Measurements from ENCODE around the gene TIGD4.

Gene TIGD4

DNA sequence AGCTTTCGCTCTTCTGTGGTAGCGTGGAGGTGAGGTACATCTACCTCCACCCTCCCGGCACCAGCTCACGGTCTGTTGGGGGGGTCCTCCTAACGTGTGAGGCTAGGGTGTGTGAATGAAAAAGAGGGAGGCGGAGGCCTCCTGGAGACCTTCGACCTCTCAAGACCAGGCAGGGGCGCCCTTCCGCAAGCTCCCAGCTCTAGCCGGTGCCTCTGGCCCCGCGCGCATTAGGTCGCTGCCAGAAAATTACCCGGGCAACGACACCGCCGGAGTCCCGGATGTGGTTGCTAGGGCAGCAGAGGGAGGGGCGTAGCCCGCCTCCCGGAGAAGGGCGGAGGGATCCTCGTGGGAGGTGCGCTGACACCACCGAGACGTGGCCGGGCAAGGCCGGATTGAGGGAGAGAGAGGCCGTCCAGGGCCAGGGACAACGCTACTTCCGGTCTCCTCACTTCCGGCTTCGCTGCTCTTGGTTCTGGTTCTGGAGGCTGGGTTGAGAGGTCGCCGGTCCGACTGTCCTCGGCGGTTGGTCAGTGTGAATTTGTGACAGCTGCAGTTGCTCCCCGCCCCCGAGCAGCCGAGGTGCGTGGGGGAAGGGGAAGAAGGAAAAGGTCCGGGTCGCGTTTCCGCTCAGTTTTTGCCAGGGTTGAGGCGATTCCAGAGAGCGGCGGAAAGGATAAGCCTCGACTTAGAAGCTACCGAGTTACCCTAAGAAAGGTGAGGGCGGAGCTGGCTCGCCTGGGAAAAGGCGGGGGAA lies at the start of gene TIGD4, which contains the start of gene ARFIP1:
Gene TIGD4, minus strand, starts transcription at position 218 of the 754 bp plus-strand sequence. CDS start 8,726 bp downstream, outside the sequence.
Gene ARFIP1, plus strand, starts transcription at position 442 of the 754 bp plus-strand sequence. CDS start 49,680 bp downstream, outside the sequence.
- DNase-seq: peak; percentile 55

GRCh38 chr4:152828122-152828521 lies 48.6 kb upstream of the TIGD4 start:
- no peak for DNase-seq

DNA sequence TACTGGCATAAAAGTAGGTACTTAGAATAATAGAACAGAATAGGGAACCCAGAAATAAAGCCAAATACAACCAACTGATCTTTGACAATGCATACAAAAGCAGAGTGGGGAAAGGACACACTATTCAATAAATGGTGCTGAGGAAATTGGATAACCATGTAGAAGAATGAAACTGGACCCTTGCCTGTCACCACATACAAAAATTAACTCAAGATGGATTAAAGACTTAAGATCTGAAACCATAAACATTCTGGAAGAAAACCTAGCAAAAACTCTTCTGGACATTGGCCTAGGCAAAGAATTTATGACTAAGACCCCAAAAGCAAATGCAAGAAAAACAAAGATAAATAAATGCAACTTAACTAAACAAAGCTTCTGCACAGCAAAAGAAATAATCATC lies 45.8 kb upstream of the TIGD4 start:
- DNase-seq: no peak

DNA sequence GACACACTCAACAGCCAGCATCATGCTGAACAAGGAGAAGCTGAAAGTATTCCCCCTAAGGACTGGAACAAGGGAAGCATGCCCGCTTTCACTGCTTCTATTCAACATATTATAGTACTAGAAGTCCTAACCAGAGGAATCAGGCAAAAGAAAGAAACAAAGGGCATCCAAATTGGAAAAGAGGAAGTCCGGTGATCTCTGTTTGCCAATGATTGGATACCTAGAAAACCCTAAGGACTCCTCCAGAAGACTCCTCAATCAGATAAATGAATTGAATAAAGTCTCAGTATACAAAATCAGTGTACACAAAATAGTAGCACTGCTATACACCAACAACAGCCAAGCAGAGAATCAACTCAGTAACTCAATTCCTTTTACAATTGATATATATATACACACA lies 45.0 kb upstream of the TIGD4 start:
- DNase-seq: no peak

DNA sequence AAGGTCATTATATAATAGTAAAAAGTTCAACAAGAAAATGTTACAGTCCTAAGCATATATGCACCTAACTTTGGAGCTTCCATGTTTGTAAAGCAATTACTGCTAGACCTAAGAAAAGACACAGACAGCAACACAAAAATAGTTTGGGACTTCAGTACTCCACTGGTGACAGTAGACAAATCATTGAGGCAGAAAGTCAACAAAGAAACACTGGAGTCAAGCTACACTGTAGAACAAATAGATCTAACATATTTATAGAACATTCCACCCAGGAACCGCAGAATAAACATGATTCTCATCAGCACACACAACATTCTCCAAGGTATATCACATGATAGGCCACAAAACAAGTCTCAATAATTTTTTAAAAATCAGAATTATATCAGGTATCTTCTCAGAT lies 42.8 kb upstream of the TIGD4 start:
- no peak for DNase-seq

GRCh38 chr4:152820073-152820472 lies 40.5 kb upstream of the TIGD4 start:
- DNase-seq: no peak

- DNase-seq: no peak
Measured at GRCh38 chr4:152819026-152819645, 39.6 kb upstream of the TIGD4 start.

- no peak for DNase-seq
Measured at GRCh38 chr4:152817331-152817730, 37.8 kb upstream of the TIGD4 start.

- DNase-seq: no peak
Measured at GRCh38 chr4:152815078-152815477, 35.5 kb upstream of the TIGD4 start.

DNA sequence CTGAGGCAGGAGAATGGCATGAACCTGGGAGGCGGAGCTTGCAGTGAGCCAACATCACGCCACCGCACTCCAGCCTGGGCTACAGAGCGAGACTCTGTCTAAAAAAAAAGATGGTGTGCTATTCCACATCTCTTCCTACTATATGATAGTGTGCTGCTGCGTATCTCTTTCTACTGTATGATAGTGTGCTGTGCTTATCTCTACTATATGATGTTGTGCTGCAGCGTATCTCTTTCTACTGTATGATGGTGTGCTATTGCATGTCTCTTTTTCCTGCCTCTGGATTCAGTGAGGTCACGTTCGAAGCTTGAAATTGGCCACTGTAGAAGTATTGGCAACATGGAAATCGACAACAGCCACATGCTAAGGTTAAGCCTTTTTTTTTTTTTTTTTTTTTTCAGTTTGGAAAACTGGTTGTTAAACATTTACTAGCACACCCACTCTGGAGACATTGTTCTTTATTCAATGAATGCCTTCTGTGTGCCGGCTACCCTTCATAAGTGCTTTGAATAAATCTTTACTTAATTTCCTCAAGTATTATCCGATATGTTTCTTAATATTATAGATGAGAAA lies 31.3 kb upstream of the TIGD4 start:
- DNase-seq: no peak

- no peak for DNase-seq
Measured at GRCh38 chr4:152808670-152809069, 29.1 kb upstream of the TIGD4 start.

DNA sequence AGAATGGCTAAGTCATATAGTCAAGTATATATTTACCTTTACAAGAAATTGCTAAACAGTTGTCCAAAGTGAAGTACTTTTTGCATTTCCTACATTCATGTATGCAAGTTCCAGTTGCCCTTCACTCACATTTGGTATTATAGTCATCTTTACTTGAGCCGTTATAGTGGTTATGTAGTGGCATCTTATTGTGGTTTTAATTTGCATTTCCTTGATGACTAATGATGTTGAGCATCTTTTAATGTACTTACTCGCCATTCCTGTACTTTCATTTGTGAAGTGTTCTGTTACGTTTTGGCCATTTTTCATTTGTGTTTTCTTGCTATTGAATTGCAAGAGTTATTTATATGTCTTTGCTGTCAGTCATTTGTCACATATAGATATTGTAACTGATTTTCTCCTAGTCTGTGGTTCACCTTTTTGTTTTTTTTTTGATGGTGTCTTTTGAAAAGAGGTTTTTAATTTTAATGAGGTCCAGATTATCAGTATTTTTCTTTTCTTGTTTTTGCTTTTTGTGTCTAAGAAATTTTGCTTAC lies 27.8 kb upstream of the TIGD4 start:
- no peak for DNase-seq

DNA sequence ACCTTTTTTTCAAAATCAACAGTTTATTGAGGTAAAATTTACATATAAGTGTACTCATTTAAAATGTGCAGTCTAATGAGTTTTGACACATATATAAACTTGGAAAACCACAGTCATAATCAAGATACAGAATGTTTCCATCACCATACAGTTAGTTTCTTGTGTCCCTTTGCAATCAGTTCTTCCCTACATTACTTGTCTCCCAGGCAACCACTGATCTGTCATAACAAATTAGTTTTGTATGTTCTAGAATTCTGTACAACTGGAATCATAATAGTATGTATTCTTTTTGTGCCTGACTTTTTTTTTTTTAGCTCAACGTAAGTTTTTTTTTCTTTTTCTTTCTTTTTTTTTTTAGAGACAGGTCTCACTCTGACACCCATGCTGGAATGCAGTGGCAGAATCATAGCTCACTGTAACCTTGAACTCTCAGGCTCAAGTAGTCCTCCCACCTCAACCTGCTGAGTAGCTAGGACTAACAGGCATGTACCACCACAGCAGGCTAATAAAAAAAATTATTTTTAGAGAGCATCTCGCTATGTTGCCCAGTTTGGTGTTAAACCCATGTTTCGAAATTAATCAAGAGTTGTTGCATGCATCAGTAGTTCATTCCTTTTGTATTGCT lies 27.1 kb upstream of the TIGD4 start:
- no peak for DNase-seq

GRCh38 chr4:152805818-152806217 lies 26.3 kb upstream of the TIGD4 start:
- no peak for DNase-seq

DNA sequence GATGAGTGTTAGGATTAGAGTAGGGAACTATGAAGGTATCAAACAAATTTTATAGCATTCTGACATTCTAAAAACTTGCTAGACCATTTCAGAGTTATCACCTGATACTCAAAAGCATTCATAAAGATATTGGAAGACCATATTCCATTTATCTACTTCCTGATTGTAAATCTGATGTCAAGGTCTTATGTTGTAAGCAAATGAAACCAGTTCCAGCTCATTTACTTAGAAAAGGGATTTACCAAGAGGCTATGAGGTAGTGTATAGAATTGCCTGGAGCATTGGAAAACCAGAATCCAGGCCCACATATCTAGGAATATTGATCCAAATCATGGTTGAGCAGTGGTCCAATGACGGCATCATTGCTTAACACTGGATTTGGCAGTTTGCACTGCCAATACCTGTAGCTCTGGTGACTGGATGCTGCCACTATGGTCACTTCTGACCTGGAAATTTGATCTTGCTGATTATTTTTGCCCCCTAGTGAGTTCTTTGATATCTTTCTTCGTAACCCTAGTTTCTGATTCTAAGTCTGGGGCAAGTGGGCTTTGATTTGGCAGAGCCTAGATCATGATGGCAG lies 25.6 kb upstream of the TIGD4 start:
- DNase-seq: no peak

DNA sequence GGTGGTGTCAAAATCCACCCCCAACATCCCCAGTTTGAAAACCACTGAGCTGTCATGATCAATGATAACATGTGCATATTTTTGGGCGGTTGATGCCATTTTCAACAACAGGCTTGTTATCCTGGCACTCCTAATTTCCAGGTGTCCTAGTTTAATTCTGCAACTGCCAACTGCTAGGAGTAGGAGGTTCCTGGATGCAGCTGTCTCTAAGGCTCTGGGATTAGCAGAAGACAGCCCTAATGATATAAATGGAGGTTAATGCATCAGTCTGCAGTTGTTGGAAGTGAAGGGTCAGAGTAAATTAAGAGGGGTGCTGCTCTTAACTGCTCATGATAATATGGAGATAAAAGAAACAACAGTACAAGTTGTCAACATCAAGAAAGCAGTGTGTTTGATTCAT lies 24.0 kb upstream of the TIGD4 start:
- DNase-seq: no peak

DNA sequence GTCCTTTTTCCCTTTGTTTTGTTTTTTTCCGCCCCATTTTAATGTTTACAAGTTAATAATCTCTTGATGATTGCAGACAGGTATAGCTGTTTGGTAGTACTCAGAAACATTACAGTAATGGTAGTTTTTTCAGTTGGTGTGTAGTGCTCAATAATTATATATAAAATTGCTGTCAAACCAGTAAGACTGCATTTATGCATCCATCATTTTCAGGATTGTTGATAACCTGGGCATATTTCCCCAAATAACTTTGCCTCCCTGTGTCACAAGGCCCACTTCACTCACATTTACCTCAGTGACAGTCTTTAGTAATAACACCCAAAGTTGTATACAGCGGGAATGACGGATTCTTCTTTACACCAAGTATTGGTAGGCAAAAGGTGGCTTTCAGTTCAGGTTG lies 16.4 kb upstream of the TIGD4 start:
- no peak for DNase-seq

- no peak for DNase-seq
Measured at GRCh38 chr4:152786627-152787026, 7.1 kb upstream of the TIGD4 start.

- no peak for DNase-seq
Measured at GRCh38 chr4:152785639-152786615, 6.4 kb upstream of the TIGD4 start.

- no peak for DNase-seq
Measured at GRCh38 chr4:152784490-152785350, 5.2 kb upstream of the TIGD4 start.

DNA sequence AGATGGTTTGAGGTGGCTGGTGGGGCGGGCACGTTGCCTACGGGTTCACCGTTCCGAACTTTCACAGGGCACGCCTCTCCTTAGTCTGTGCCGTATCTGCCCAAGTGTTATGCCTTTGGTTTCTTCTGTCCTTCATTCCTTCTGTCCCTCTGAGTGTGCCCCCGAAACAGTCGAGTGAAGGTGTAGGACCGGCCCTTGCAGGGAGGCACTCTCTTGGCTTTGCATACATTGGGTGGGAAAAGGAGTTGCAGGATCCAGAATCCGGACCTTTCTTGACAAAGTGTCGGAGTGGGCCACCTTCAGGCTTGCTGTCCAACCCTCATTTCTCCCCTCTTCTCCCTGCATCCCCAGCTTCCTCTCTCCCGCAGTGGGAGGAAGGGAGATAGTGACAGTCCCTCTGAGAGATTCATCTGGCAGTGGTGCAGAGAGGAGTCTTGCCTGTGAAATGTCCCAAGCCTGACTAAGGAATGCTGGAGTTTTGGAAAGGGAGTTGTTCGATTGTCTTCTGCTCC lies 793 bp upstream of the TIGD4 start:
- DNase-seq: no peak

Measured in NCI-H187 treated with DMSO at 0.1 percent for 48 hours (cell line).